Gastrocnemius medialis (tissue), 4 donors: ENCODE data around the gene KRT79. TPM values are rescaled to one million over a fixed set of nuclear protein-coding genes. Genes with fewer than 3 reads are reported as not detected.

Experiments
- ATAC-seq, 2 donors: fragments of 150-250 bp; one replicate each; pipeline ENCODE4 v1.9.1; 2016
- DNase-seq, 2 donors: peaks; one replicate each; pipeline ENCODE4 v3.0.0-alpha.2; 2019
- H3K27ac ChIP-seq, 4 donors: fragments of 200-600 bp; sonication (generic); 1 replicate in 1 of 4; 2 replicates in 3 of 4; pipeline ENCODE4 v1.5.1; 2016 to 2018; ENCODE audit warnings: mild to moderate bottlenecking in 2 of 4, moderate library complexity in 1 of 4
- H3K27me3 ChIP-seq, 3 donors: fragments of 200-600 bp; sonication (generic) in 2 of 3; 1 replicate in 1 of 3; 2 replicates in 2 of 3; pipeline versions ENCODE4 v1.5.1 to v1.6.0; 2016 to 2019; ENCODE audit warnings: mild to moderate bottlenecking in 1 of 3, moderate library complexity in 1 of 3
- H3K36me3 ChIP-seq, 2 donors: fragments of 200-600 bp; sonication (generic) in 1 of 2; one replicate each; pipeline ENCODE4 v1.5.1; 2017 to 2018
- H3K4me1 ChIP-seq, 2 donors: fragments of 200-600 bp; sonication (generic) in 1 of 2; one replicate each; pipeline ENCODE4 v1.5.1; 2016 to 2017; ENCODE audit warnings: mild to moderate bottlenecking in 2 of 2
- H3K4me3 ChIP-seq, 4 donors: fragments of 200-600 bp; sonication (generic) in 3 of 4; 1 replicate in 1 of 4; 2 replicates in 3 of 4; pipeline ENCODE4 v1.5.1; 2016 to 2019; ENCODE audit warnings: mild to moderate bottlenecking in 2 of 4
- H3K9me3 ChIP-seq, 3 donors: fragments of 200-600 bp; sonication (generic) in 2 of 3; 1 replicate in 1 of 3; 2 replicates in 2 of 3; pipeline ENCODE4 v1.5.1; 2016 to 2019
- CTCF ChIP-seq, 5 experiments: fragments of 450-650 bp in 3 of 5; fragments of 200-600 bp in 2 of 5; sonication (generic) in 2 of 5; IDR thresholded peaks in 4 of 5; conservative IDR thresholded peaks in 1 of 5; 1 replicate in 4 of 5; 2 replicates in 1 of 5; pipeline ENCODE4 v1.5.1; 2016 to 2019; ENCODE audit warnings: antibody characterized with exemption in 5 of 5, mild to moderate bottlenecking in 3 of 5, moderate library complexity in 3 of 5
- POLR2A ChIP-seq, 2 donors: fragments of 450-650 bp; IDR thresholded peaks; one replicate each; pipeline ENCODE4 v1.6.1; 2017; ENCODE audit warnings: antibody characterized with exemption in 2 of 2, mild to moderate bottlenecking in 2 of 2, moderate library complexity in 2 of 2
- in situ Hi-C, 4 donors: fragments of 200-750 bp; cut with MboI; loops; one replicate each; pipeline versions ENCODE4 v1.15.0 to v1.8.0; 2017; ENCODE audit warnings: low sequenced_read_pairs in 4 of 4
- intact Hi-C: fragments of 100-400 bp; cut with DNase I; formaldehyde crosslinking; loops from one replicate; pipeline ENCODE4 v1.15.1; 2023; ENCODE audit warnings: low total_unique reads
- total RNA-seq, 4 donors: library from RNA; depleted of rRNA; stranded (reverse); fragments of >200 nt; gene quantifications; one replicate each; pipeline versions ENCODE4 v1.1.0 to v1.2.3, GENCODE V29; 2016

The KRT79 gene
- total RNA-seq, 4 donors from 2014 or later: not detected

- H3K4me3 ChIP-seq: no peak overlapping the region
- intact Hi-C loops: no loop called here
- ATAC-seq (no peak), DNase-seq (no peak)
- no peaks in the 10 kb centered on the region for H3K9me3 ChIP-seq
- TF ChIP-seq CTCF (IDR thresholded peaks at IDR 0.05 in 4 of 5, conservative IDR thresholded peaks at IDR 0.05 in 1 of 5) (no peak), POLR2A (IDR thresholded peaks at IDR 0.05) (no peak)
- no peaks in the 10 kb centered on the region for H3K4me1 ChIP-seq
- in situ Hi-C loops: no loop called here
- H3K36me3 ChIP-seq: no peaks in the 10 kb centered on the region
- no peak overlapping the region for H3K27ac ChIP-seq
- H3K27me3 ChIP-seq: peaks cover 0 to 6% (median 0%) of the 10 kb centered on the region in 3 donors
Measured at GRCh38 chr12:52825961-52826360, 8.2 kb downstream of the KRT79 start.

GRCh38 chr12:52824741-52825410 lies 9.2 kb downstream of the KRT79 start:
- ATAC-seq (no peak), DNase-seq (no peak)
- Histone ChIP-seq H3K4me1 (no peaks in the 10 kb centered on the region), H3K27ac (no peak overlapping the region), H3K9me3 (no peaks in the 10 kb centered on the region), H3K27me3 (peaks cover 0 to 6% (median 2%) of the 10 kb centered on the region in 3 donors), H3K36me3 (no peaks in the 10 kb centered on the region), H3K4me3 (no peak overlapping the region)
- in situ Hi-C loops (no loop called here), intact Hi-C loops (no loop called here)
- TF ChIP-seq POLR2A (IDR thresholded peaks at IDR 0.05): no peak
- TF ChIP-seq CTCF (IDR thresholded peaks at IDR 0.05 in 4 of 5, conservative IDR thresholded peaks at IDR 0.05 in 1 of 5): no peak

GRCh38 chr12:52823761-52824450 lies 10.2 kb downstream of the KRT79 start:
- Histone ChIP-seq H3K27ac (no peak overlapping the region), H3K27me3 (peaks cover 0 to 9% (median 6%) of the 10 kb centered on the region in 3 donors), H3K4me3 (no peak overlapping the region), H3K36me3 (no peaks in the 10 kb centered on the region), H3K9me3 (no peaks in the 10 kb centered on the region), H3K4me1 (no peaks in the 10 kb centered on the region)
- in situ Hi-C loops (no loop called here), intact Hi-C loops (no loop called here)
- no peak for DNase-seq
- ATAC-seq: no peak
- TF ChIP-seq CTCF (IDR thresholded peaks at IDR 0.05 in 4 of 5, conservative IDR thresholded peaks at IDR 0.05 in 1 of 5) (no peak), POLR2A (IDR thresholded peaks at IDR 0.05) (no peak)

- in situ Hi-C loops (no loop called here), intact Hi-C loops (no loop called here)
- TF ChIP-seq POLR2A (IDR thresholded peaks at IDR 0.05) (no peak), CTCF (IDR thresholded peaks at IDR 0.05 in 4 of 5, conservative IDR thresholded peaks at IDR 0.05 in 1 of 5) (no peak)
- no peak for ATAC-seq
- Histone ChIP-seq H3K4me1 (no peaks in the 10 kb centered on the region), H3K27ac (no peak overlapping the region), H3K27me3 (peaks cover 0 to 13% (median 6%) of the 10 kb centered on the region in 3 donors), H3K36me3 (no peaks in the 10 kb centered on the region), H3K9me3 (no peaks in the 10 kb centered on the region), H3K4me3 (no peak overlapping the region)
- DNase-seq: no peak
Measured at GRCh38 chr12:52822771-52823510, 11.2 kb downstream of the KRT79 start.
